ENCODE results near the gene PANK2.

- TF ChIP-seq CTCF (IDR thresholded peaks at IDR 0.05; ENCODE audit: insufficient read depth, low read depth, low read length) (no peak), EZH2 (IDR thresholded peaks at IDR 0.05; ENCODE audit: insufficient read depth, low read length) (no peak)
Measured at GRCh38 chr20:3937618-3938017, 48.4 kb downstream of the PANK2 start.
